Esophagus squamous epithelium (tissue), 4 donors: ENCODE results near the gene WDR36.

ENCODE experiments used
- CTCF ChIP-seq, 6 experiments: fragments of 450-650 bp in 4 of 6; fragments of 200-600 bp in 2 of 6; sonication (generic) in 2 of 6; IDR thresholded peaks; one replicate each; pipeline ENCODE4 v1.5.1; 2016 to 2019; ENCODE audit warnings: antibody characterized with exemption in 6 of 6, mild to moderate bottlenecking in 4 of 6, moderate library complexity in 4 of 6
- POLR2A ChIP-seq, 4 donors: fragments of 450-650 bp; IDR thresholded peaks; one replicate each; pipeline ENCODE4 v1.6.1; 2017; ENCODE audit warnings: antibody characterized with exemption in 4 of 4, mild to moderate bottlenecking in 4 of 4, moderate library complexity in 3 of 4

GRCh38 chr5:111074244-111074643 is 17.9 kb upstream of the WDR36 start:
- TF ChIP-seq POLR2A (IDR thresholded peaks at IDR 0.05) = no peak
- no peak for TF ChIP-seq CTCF (IDR thresholded peaks at IDR 0.05)
